Measurements from ENCODE around the gene IGF1R.

GRCh38 chr15:98827217-98827616 lies 178.9 kb downstream of the IGF1R start:
- TF ChIP-seq CTCF (IDR thresholded peaks at IDR 0.05) (no peak), EP300 (IDR thresholded peaks at IDR 0.05) (no peak), POLR2A (IDR thresholded peaks at IDR 0.05) (no peak)
